ENCODE results near the gene CDR2.
A peak's percentile ranks its signal among the peaks of the same experiment; 100 is the strongest.
"Not testable (repeated sequence)": the region's sequence is repeated elsewhere in the genome, so short reads cannot be mapped to it uniquely, and the experiment has no call there.

CDR2 gene

GRCh38 chr16:22375963-22376640 lies 1.7 kb upstream of the CDR2 start:
- no peak for DNase-seq (ENCODE audit: low spot score)

DNA sequence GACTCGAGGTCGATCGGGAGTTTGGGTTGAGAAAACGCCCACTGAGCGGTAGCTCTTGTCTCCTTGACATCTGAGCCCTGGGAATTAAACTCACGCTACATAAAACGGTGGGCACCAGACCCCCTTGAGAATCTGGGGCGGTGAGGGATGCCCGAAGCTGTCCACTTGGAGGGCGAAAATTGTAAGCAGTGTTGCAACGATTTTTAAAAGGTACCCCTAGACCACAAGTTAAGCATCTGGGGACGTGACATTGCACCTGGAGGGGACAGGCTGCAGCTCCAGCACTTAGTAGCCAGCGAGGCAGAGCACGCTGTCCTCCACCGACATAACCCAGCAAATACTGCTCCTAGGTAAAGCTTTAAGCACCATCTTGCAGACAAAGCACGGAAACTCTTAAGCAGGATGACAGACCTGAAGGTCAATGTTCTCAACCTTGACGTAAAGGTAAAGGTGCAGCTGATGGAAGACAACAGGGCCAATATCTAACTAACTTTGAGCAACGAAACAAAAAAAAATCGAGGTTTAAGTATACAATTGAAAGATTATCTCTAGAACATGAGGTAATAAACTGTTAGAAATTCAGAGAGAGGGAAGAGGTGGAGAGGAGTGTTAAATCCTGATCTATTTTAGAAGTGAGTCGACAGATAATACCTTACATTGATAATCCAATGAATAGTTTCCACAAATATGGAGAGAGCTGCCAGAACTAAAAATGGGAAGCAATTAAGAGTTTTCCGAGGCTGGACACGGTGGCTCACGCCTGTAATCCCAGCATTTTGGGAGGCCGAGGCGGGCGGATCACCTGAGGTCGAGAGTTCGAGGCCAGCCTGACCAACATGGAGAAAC lies 921 bp upstream of the CDR2 start:
- no peak for DNase-seq (ENCODE audit: low spot score)

GRCh38 chr16:22373662-22374310 lies 633 bp downstream of the CDR2 start:
- no peak for DNase-seq (ENCODE audit: low spot score)

GRCh38 chr16:22372882-22373661 lies 1.3 kb downstream of the CDR2 start:
- DNase-seq (ENCODE audit: low spot score): no peak

DNA sequence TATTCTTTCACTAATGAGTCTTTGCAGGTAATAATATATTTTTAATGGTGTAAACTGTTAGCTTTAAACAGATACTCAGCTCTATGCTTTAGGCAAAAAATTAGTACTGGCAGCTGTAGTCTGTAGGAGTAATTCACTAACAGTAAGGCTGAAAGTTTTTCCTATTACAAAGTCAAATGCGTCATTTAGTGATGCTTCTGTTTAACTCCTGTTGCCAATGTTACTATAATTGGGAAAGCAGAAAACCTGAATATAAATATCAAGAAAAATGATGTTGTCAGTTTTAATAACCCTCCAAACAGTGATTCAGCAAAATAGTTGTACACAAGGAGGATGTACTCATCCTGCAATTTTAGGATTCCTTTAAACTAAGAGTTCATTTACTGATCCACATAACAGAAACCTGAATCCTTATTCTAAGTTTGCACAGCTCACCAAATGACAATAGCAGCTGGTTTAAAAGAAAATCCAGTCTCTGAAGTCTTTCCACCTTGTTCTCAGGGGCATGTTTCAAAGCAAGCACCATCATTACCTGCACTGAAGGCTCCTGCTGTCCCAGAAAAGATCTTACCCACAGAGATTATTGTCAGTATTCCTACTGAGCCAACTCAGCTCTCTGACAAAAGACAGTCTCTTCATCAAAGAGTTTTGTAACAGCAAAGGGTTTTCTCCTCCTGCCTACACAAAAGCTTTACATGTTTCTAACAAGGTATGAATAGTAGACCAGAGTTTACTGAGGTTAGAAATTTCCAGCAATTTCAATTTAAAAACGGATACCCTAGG lies 4.2 kb downstream of the CDR2 start:
- DNase-seq (ENCODE audit: low spot score): no peak

DNA sequence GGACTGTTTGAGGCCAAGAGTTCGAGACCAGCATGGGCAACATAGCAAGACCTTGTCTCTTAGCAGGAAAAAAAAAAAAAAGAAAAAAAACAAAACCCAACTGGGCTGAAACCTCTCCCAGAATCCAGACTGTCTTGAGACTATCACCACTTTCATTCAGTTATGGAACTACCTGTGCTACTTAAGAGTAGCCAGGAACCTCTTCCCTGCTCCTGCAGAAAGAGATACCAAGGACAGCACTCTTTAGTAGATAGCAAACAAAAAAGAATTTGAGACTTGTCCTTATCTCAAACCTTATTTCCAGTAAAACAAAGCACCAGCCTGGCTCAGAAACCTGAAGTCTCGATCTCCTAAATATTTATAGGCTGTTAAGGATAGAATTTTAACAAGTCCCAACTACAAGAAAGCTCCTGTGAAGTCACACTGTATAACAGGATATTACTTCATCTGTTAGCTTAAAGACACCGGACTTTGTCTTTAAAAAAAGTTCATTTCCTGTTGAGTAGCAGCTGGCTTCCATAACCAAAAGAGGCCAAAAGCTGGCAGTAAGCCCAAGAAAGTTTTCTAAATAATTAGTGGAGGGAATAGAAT lies 5.1 kb downstream of the CDR2 start:
- no peak for DNase-seq (ENCODE audit: low spot score)

GRCh38 chr16:22368200-22368826 lies 6.1 kb downstream of the CDR2 start:
- DNase-seq (ENCODE audit: low spot score): not testable (repeated sequence)

- no peak for DNase-seq (ENCODE audit: low spot score)
Measured at GRCh38 chr16:22366889-22367288, 7.5 kb downstream of the CDR2 start.

- DNase-seq (ENCODE audit: low spot score): no peak
Measured at GRCh38 chr16:22366371-22366770, 8.0 kb downstream of the CDR2 start.

- DNase-seq (ENCODE audit: low spot score): no peak
Measured at GRCh38 chr16:22364241-22364640, 10.2 kb downstream of the CDR2 start.

DNA sequence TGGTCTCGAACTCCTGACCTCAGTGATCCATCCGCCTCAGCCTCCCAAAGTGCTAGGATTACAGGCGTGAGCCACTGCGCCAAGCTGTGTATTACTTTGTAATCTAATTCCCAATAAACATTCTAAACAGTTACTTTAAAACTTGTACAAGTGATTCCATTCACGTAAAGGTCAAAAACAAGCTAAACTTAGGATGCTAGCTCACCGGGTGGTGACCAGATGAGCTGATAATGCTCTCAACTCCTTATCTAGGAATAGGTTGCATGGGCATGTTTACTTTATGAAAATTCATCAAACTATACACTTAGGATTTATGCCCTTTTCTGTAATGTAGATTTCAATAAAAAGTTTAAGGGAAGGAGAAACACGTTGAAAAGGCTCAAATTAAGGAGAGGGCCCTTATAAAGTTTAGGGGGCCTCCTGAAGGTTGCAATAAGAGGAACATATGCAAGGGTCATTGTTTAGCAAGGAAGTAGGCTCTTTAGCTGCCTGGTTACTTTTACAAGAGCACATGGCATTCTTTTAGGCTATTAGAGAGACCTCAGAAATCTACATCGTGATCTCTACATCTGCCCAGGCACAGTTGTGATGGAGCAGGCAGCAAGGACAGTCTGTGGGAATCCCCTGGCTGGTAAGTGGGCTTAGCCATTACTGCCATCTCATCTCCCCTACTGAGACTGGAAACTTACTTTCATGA lies 13.3 kb downstream of the CDR2 start:
- no peak for DNase-seq (ENCODE audit: low spot score)

GRCh38 chr16:22359679-22360078 lies 14.7 kb downstream of the CDR2 start:
- DNase-seq (ENCODE audit: low spot score): no peak

DNA sequence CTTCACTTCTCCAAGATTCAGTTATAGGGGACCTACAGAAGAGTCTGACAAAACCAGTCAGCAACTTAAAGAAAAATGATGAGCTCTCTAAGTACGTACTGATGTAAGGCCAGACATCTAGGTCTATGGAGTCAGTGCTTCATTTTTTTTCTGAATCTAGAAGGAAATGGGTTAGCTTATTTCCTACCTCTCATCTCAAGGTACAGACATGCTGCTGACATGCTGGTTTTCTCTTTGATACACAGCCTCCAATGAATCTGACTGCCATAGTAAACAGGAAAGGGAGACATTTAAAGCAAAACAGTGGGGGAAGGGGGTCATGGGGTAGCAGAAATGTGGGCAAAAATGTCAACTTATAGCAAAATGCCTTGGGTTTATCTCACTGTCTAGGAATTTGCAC lies 16.4 kb downstream of the CDR2 start:
- no peak for DNase-seq (ENCODE audit: low spot score)

GRCh38 chr16:22357635-22357971 lies 16.8 kb downstream of the CDR2 start:
- no peak for DNase-seq (ENCODE audit: low spot score)

- DNase-seq (ENCODE audit: low spot score): no peak
Measured at GRCh38 chr16:22356930-22357634, 17.3 kb downstream of the CDR2 start.

DNA sequence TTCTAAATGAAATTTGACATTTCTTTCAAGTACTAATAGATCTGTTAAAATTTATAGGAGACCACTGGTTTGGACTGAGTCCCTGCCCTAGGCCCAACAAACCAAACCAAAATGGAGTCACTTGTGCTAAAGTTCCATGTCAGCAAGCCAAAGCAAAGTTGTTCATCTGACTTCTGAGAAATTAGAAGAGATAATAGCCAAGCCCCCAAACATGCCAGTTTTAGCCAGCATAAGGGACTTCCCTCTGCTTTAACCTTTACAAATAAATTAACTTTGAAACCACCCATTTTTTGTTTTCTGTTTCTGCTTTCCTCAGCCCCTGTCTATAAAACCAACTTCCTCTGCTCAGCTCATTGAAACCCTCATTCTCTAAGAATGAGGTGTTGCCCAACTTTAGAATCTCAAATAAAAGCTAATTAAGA lies 18.9 kb downstream of the CDR2 start:
- no peak for DNase-seq (ENCODE audit: low spot score)

GRCh38 chr16:22353933-22354541 lies 20.4 kb downstream of the CDR2 start:
- no peak for DNase-seq (ENCODE audit: low spot score)

GRCh38 chr16:22353191-22353919 lies 21.1 kb downstream of the CDR2 start:
- DNase-seq (ENCODE audit: low spot score): peak; percentile 30

All from pons (tissue), 1 donor.